Type B pancreatic cell (in vitro differentiated cells): ENCODE data around the gene SERTAD1. TPM values are rescaled to one million over a fixed set of nuclear protein-coding genes. Genes with fewer than 3 reads are reported as not detected.

Experiments
- DNase-seq: peaks from one replicate; pipeline ENCODE4 v3.0.0; 2021; ENCODE audit warnings: mixed read lengths; ENCODE audit not compliant: unreplicated experiment; ENCODE audit errors: extremely low spot score
- H3K27ac Mint-ChIP-seq: 2 replicates; pipeline ENCODE4 v1.8.0; 2021; ENCODE audit warnings: mild to moderate bottlenecking, mixed read lengths
- H3K27me3 Mint-ChIP-seq: 2 replicates; pipeline ENCODE4 v1.8.0; 2021; ENCODE audit warnings: mixed read lengths
- H3K36me3 Mint-ChIP-seq: 2 replicates; pipeline ENCODE4 v1.8.0; 2021; ENCODE audit warnings: mixed read lengths
- H3K4me1 Mint-ChIP-seq: one replicate; pipeline ENCODE4 v1.8.0; 2021; ENCODE audit warnings: mixed read lengths; ENCODE audit not compliant: unreplicated experiment
- H3K4me3 Mint-ChIP-seq: 2 replicates; pipeline ENCODE4 v1.8.0; 2021; ENCODE audit warnings: mild to moderate bottlenecking, mixed read lengths
- H3K9me3 Mint-ChIP-seq: 2 replicates; pipeline ENCODE4 v1.8.0; 2021; ENCODE audit warnings: mixed read lengths
- total RNA-seq: library from RNA; stranded (reverse); gene quantifications from 2 replicates; pipeline ENCODE4 v1.2.1, GENCODE V29; 2021; ENCODE audit warnings: low replicate concordance
- TF ChIP-seq, protein P1 (sequence below): fragments of 200-600 bp; sonication (generic); conservative IDR thresholded peaks from 2 replicates; pipeline ENCODE4 v1.5.0; 2021; ENCODE audit warnings: antibody characterized with exemption, mild to moderate bottlenecking

Gene SERTAD1
- total RNA-seq, 1 donor from 2014 or later = 9.2 TPM

GRCh38 chr19:40418040-40418439 is 7.8 kb downstream of the SERTAD1 start:
- Mint-ChIP-seq H3K9me3 (no peaks in the 10 kb centered on the region), H3K36me3 (no peaks in the 10 kb centered on the region), H3K27me3 (no peaks in the 10 kb centered on the region), H3K4me3 (no peak overlapping the region), H3K27ac (peak overlapping the region; percentile 19), H3K4me1 (peaks cover 22% of the 10 kb centered on the region)
- no peak for DNase-seq
- TF ChIP-seq, protein P1, sequence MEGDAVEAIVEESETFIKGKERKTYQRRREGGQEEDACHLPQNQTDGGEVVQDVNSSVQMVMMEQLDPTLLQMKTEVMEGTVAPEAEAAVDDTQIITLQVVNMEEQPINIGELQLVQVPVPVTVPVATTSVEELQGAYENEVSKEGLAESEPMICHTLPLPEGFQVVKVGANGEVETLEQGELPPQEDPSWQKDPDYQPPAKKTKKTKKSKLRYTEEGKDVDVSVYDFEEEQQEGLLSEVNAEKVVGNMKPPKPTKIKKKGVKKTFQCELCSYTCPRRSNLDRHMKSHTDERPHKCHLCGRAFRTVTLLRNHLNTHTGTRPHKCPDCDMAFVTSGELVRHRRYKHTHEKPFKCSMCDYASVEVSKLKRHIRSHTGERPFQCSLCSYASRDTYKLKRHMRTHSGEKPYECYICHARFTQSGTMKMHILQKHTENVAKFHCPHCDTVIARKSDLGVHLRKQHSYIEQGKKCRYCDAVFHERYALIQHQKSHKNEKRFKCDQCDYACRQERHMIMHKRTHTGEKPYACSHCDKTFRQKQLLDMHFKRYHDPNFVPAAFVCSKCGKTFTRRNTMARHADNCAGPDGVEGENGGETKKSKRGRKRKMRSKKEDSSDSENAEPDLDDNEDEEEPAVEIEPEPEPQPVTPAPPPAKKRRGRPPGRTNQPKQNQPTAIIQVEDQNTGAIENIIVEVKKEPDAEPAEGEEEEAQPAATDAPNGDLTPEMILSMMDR = no peak

DNA sequence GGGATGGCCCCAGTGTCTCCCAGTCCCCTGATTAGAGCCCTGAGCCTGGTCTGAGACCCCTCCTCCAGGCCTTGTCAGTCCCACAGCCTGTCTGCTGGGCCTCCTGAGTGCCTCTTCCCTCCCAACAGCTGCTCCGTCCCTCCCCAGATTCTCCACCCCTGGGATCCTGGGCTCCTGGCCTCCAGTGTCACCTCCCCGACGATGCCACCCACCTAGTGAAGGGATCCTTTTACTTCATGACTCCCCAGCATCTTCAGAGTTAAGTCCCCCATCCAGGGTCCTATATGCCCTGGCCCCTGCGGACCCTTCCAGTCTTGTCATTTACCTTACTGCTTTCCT is 8.2 kb downstream of the SERTAD1 start:
- no peak overlapping the region for H3K4me3 Mint-ChIP-seq
- H3K9me3 Mint-ChIP-seq = no peaks in the 10 kb centered on the region
- H3K36me3 Mint-ChIP-seq = no peaks in the 10 kb centered on the region
- no peaks in the 10 kb centered on the region for H3K27me3 Mint-ChIP-seq
- H3K27ac Mint-ChIP-seq = no peak overlapping the region
- no peak for DNase-seq
- TF ChIP-seq, protein P1 = no peak
- peaks cover 22% of the 10 kb centered on the region for H3K4me1 Mint-ChIP-seq

DNA sequence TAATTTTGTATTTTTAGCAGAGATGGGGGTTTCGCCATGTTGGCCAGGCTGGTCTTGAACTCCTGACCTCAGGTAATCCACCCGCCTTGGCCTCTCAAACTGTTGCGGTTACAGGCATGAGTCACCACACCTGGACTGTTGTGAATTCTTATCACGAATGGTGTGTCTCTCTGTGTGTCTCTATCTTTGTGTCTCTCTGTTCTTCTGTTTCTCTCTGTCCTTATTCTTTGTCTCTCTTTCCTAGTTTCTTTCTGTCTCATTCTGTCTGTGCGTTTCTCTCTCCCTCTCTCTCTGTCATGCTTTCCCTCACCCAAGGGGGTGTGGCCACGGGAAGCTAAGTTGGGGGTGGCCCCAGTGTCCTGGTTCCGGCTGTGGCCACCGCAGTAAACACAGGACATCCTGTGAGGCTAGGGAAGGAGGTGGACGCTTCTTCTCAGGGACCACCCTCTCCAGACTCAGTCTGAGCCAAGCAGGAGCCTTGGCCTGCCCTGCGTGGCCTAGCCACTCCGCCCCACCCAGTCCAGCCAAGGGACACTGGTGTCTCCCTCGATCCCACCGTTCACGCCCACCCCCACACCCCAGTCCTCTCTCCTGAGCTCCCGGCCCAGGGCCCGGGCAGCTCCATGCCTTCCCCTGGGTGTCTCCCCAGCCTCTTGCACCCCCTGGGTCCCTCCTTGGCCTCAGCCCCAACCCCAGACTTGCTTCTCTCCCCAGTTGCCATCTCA is 8.7 kb downstream of the SERTAD1 start:
- H3K9me3 Mint-ChIP-seq = no peaks in the 10 kb centered on the region
- no peaks in the 10 kb centered on the region for H3K36me3 Mint-ChIP-seq
- peaks cover 18% of the 10 kb centered on the region for H3K4me1 Mint-ChIP-seq

GRCh38 chr19:40415768-40416167 is 10.0 kb downstream of the SERTAD1 start:
- Mint-ChIP-seq H3K4me3 (no peak overlapping the region), H3K27ac (peak overlapping the region; percentile 18), H3K9me3 (no peaks in the 10 kb centered on the region), H3K4me1 (peaks cover 17% of the 10 kb centered on the region), H3K27me3 (no peaks in the 10 kb centered on the region), H3K36me3 (no peaks in the 10 kb centered on the region)
- TF ChIP-seq, protein P1 = no peak
- DNase-seq = no peak

More for the DNA sequence above, 8.7 kb downstream of the SERTAD1 start:
- H3K27me3 Mint-ChIP-seq = no peaks in the 10 kb centered on the region
- H3K27ac Mint-ChIP-seq = peak overlapping the region; percentile 33
- DNase-seq = no peak
- TF ChIP-seq, protein P1 = no peak
- H3K4me3 Mint-ChIP-seq = no peak overlapping the region

GRCh38 chr19:40414542-40415535 is 11.0 kb downstream of the SERTAD1 start:
- Mint-ChIP-seq H3K36me3 (no peaks in the 10 kb centered on the region), H3K9me3 (no peaks in the 10 kb centered on the region), H3K27ac (peak overlapping the region; percentile 56), H3K4me3 (peak overlapping the region; percentile 11), H3K4me1 (peaks cover 17% of the 10 kb centered on the region), H3K27me3 (no peaks in the 10 kb centered on the region)
- DNase-seq = no peak
- TF ChIP-seq, protein P1 = no peak
